ENCODE results near the gene ATP5IF1. TPM values are rescaled to one million over a fixed set of nuclear protein-coding genes. Genes with fewer than 3 reads are reported as not detected.

ATP5IF1 gene
- total and polyA plus RNA-seq, 10 of the 15 experiments (the other 5 are each of a cell fraction or from before 2014, with no cell fraction given) = 253 to 1,210 (median 418) TPM

DNA sequence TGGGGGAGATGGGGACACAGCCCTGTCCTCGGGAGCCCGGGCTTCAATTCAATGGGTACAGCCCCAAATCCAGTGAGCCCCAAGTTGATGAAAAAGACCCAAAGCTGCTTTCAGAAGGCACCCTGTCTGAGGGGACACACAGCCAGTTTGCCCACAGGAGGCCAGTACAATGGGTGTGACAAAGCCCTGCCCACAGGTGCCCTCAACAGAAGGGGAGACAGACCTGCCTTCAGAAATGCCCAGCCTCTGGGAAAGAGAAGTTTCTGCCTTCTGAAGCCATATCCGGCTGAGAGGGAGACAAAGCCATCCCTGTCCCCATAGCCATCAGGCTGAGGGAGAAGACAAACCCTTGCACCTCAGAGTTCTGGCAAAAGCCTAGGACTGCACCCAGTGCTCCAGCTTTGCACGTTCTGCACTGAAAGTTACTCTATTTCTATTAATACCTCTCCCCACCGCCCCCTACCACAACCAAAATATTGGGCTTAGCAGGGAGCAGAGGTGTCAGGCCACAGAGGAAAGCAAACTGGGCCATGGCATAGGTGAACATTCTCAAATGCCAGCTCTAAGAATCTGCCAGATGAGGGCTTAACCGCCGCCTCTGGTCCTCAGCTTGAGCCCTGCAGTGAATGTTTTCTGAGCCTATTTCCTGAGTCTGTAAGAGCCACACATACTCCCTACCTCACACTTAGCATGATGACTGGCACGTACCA, 41.4 kb upstream of the ATP5IF1 start:
- H2AFZ ChIP-seq (ENCODE audit: control insufficient read depth, low read depth, low read length) = no peak overlapping the region
- intact Hi-C loops (cut with micrococcal nuclease; ENCODE audit: unreplicated experiment) = no loop called here
- ChIA-PET CTCF (interaction anchor here (0.8 to 3.0 kb wide), 4 partner anchors 11 to 21 kb away, joined by 3 to 8 read pairs (median 6); no protein-coding TSS in a partner anchor), POLR2A (interaction anchor here (1.8 kb wide), 1 partner anchor 11 kb away, joined by 4 read pairs; no protein-coding TSS in a partner anchor), RAD21 (ENCODE audit: unreplicated experiment) (interaction anchor here (0.8 to 2.1 kb wide), 2 partner anchors 103 kb away, joined by 3 to 5 read pairs; no protein-coding TSS in a partner anchor), SMC1A (ENCODE audit: uncharacterized antibody, unreplicated experiment) (interaction anchor here (1.1 to 22.7 kb wide), 4 partner anchors 11 to 104 kb away, joined by 4 to 445 read pairs (median 10); partner anchors contain the start of gene EYA3)
- DNase-seq (ENCODE audit: low read depth, low spot score) (no peak), FAIRE-seq (no peak), ATAC-seq (no peak; the same call in 2 of the 3 replicates)
- H4K20me1 ChIP-seq (ENCODE audit: control insufficient read depth, insufficient read depth) = no peaks in the 10 kb centered on the region
- peaks cover 28% of the 10 kb centered on the region for H3K4me1 ChIP-seq (ENCODE audit: control insufficient read depth, insufficient read depth, low read length)
- no peak overlapping the region for H3K4me3 ChIP-seq
- TF ChIP-seq FOXM1 (IDR thresholded peaks at IDR 0.05; ENCODE audit: low read depth, low read length) (no peak), SREBF1 (IDR thresholded peaks at IDR 0.05; ENCODE audit: low read length) (no peak), HDAC2 (IDR thresholded peaks at IDR 0.05) (no peak), MTA3 (IDR thresholded peaks at IDR 0.05; ENCODE audit: borderline replicate concordance, low read length) (no peak), SIN3A (IDR thresholded peaks at IDR 0.05; ENCODE audit: low read depth, low read length) (no peak), MEF2B (IDR thresholded peaks at IDR 0.05; ENCODE audit: partially characterized antibody, poor library complexity, severe bottlenecking) (no peak), TCF12 (IDR thresholded peaks at IDR 0.05; ENCODE audit: low read depth, low read length) (no peak), KDM1A (IDR thresholded peaks at IDR 0.05; ENCODE audit: borderline replicate concordance) (no peak), IKZF2 (IDR thresholded peaks at IDR 0.05) (no peak), NRF1 (conservative IDR thresholded peaks at IDR 0.05; ENCODE audit: low read depth, low read length) (no peak), ESRRA (IDR thresholded peaks at IDR 0.05; ENCODE audit: low read length) (no peak), ZNF384 (IDR thresholded peaks at IDR 0.05; ENCODE audit: borderline replicate concordance, low read depth, low read length) (no peak), SP1 (IDR thresholded peaks at IDR 0.05; ENCODE audit: low read depth, low read length) (no peak), MTA2 (IDR thresholded peaks at IDR 0.05; ENCODE audit: low read depth) (no peak), NR2F1 (conservative IDR thresholded peaks at IDR 0.05) (no peak), ZNF207 (IDR thresholded peaks at IDR 0.05; ENCODE audit: borderline replicate concordance) (no peak)
- TF ChIP-seq, protein P1, sequence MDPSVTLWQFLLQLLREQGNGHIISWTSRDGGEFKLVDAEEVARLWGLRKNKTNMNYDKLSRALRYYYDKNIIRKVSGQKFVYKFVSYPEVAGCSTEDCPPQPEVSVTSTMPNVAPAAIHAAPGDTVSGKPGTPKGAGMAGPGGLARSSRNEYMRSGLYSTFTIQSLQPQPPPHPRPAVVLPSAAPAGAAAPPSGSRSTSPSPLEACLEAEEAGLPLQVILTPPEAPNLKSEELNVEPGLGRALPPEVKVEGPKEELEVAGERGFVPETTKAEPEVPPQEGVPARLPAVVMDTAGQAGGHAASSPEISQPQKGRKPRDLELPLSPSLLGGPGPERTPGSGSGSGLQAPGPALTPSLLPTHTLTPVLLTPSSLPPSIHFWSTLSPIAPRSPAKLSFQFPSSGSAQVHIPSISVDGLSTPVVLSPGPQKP (IDR thresholded peaks at IDR 0.05; ENCODE audit: low read depth, low read length) = no peak
- TF ChIP-seq, protein P2, sequence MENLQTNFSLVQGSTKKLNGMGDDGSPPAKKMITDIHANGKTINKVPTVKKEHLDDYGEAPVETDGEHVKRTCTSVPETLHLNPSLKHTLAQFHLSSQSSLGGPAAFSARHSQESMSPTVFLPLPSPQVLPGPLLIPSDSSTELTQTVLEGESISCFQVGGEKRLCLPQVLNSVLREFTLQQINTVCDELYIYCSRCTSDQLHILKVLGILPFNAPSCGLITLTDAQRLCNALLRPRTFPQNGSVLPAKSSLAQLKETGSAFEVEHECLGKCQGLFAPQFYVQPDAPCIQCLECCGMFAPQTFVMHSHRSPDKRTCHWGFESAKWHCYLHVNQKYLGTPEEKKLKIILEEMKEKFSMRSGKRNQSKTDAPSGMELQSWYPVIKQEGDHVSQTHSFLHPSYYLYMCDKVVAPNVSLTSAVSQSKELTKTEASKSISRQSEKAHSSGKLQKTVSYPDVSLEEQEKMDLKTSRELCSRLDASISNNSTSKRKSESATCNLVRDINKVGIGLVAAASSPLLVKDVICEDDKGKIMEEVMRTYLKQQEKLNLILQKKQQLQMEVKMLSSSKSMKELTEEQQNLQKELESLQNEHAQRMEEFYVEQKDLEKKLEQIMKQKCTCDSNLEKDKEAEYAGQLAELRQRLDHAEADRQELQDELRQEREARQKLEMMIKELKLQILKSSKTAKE (IDR thresholded peaks at IDR 0.05; ENCODE audit: low read depth, poor library complexity, severe bottlenecking) = no peak
- 81% methylated on average over 8 of the region's 8 CpGs for WGBS (ENCODE audit: insufficient coverage, insufficient replicate concordance, low lambda C conversion rate, missing lambda C conversion rate)
- peaks cover 2% of the 10 kb centered on the region; the same call in 2 of the 3 replicates for H3K9me3 ChIP-seq (replicated peaks; ENCODE audit: control insufficient read depth, insufficient read depth, low read length)
- no TSS peak for BruUV-seq (replicated peaks)
- no peak overlapping the region for H3K27ac ChIP-seq (ENCODE audit: control insufficient read depth, insufficient read depth)
- H3K79me2 ChIP-seq (ENCODE audit: control insufficient read depth, insufficient read depth, low read length) = no peaks in the 10 kb centered on the region
- in situ Hi-C loops (cut with MboI) = no loop called here
- H3K36me3 ChIP-seq (ENCODE audit: control insufficient read depth in 2 of 2, insufficient read depth in 2 of 2, low read length in 1 of 2) = peaks cover 9 to 13% of the 10 kb centered on the region in 2 experiments
- no peak overlapping the region for H3K9ac ChIP-seq (ENCODE audit: control insufficient read depth, insufficient read depth, low read length)
- no peaks in the 10 kb centered on the region for H3K27me3 ChIP-seq (replicated peaks in 1 of 2; ENCODE audit: control insufficient read depth in 2 of 2, insufficient read depth in 2 of 2, low read length in 1 of 2)
- no peak overlapping the region for H3K4me2 ChIP-seq (ENCODE audit: control insufficient read depth, insufficient read depth)
